MM.1S (cell line): Measurements from ENCODE around the gene C2orf78.

Experiments used
- DNase-seq: peaks from one replicate; pipeline ENCODE4 v3.0.0-alpha.2; 2015
- H2AFZ ChIP-seq: fragments of 300-600 bp; sonication (generic); 2 replicates; pipeline ENCODE4 v1.6.0; 2016; ENCODE audit warnings: antibody characterized with exemption, low read length
- H3F3A ChIP-seq: fragments of 300-600 bp; sonication (generic); 2 replicates; pipeline ENCODE4 v1.6.1; 2016; ENCODE audit warnings: mild to moderate bottlenecking, antibody characterized with exemption, low read length, moderate library complexity, mixed read lengths; ENCODE audit not compliant: insufficient read depth
- H3K27ac ChIP-seq: fragments of 300-600 bp; sonication (generic); 2 replicates; pipeline ENCODE4 v1.5.1; 2016; ENCODE audit warnings: mild to moderate bottlenecking, low read length
- H3K27me3 ChIP-seq: fragments of 300-600 bp; sonication (generic); replicated peaks from 2 replicates; pipeline ENCODE4 v1.6.0; 2016; ENCODE audit warnings: low read length; ENCODE audit not compliant: insufficient read depth
- H3K36me3 ChIP-seq: fragments of 300-600 bp; sonication (generic); replicated peaks from 2 replicates; pipeline ENCODE4 v1.6.1; 2016; ENCODE audit warnings: mild to moderate bottlenecking, low read length, mixed read lengths; ENCODE audit not compliant: insufficient read depth
- H3K4me1 ChIP-seq: fragments of 300-600 bp; sonication (generic); 2 replicates; pipeline ENCODE4 v1.6.1; 2016; ENCODE audit warnings: low read length, mixed read lengths
- H3K4me2 ChIP-seq: fragments of 300-600 bp; sonication (generic); 2 replicates; pipeline ENCODE4 v1.6.0; 2016; ENCODE audit warnings: low read depth, low read length
- H3K4me3 ChIP-seq: fragments of 300-600 bp; sonication (generic); 2 replicates; pipeline ENCODE4 v1.5.1; 2016; ENCODE audit warnings: low read length, mixed read lengths
- H3K79me2 ChIP-seq: fragments of 300-600 bp; sonication (generic); 2 replicates; pipeline ENCODE4 v1.6.1; 2016; ENCODE audit warnings: mixed run types, low read length, mixed read lengths
- H3K9ac ChIP-seq: fragments of 300-600 bp; sonication (generic); 2 replicates; pipeline ENCODE4 v1.6.1; 2016; ENCODE audit warnings: low read length, mixed read lengths
- H3K9me2 ChIP-seq: fragments of 300-600 bp; sonication (generic); replicated peaks from 2 replicates; pipeline ENCODE4 v1.6.1; 2016; ENCODE audit warnings: mild to moderate bottlenecking, low read length, mixed read lengths; ENCODE audit not compliant: insufficient read depth
- H3K9me3 ChIP-seq: fragments of 300-600 bp; sonication (generic); replicated peaks from 2 replicates; pipeline ENCODE4 v1.6.1; 2016; ENCODE audit warnings: mild to moderate bottlenecking, low read length, mixed read lengths; ENCODE audit not compliant: insufficient read depth
- H4K20me1 ChIP-seq: fragments of 300-600 bp; sonication (generic); 2 replicates; pipeline ENCODE4 v1.6.1; 2016; ENCODE audit warnings: mild to moderate bottlenecking, low read length, moderate library complexity, mixed read lengths; ENCODE audit not compliant: insufficient read depth
- EZH2 ChIP-seq: fragments of 300-600 bp; sonication (generic); optimal IDR thresholded peaks from 2 replicates; pipeline ENCODE3; 2017; ENCODE audit warnings: low read depth, mild to moderate bottlenecking, antibody characterized with exemption, low read length, mixed read lengths
- EZH2phosphoT487 ChIP-seq: fragments of 300-600 bp; sonication (generic); IDR thresholded peaks from 2 replicates; pipeline ENCODE4 v1.6.1; 2018; ENCODE audit warnings: antibody characterized with exemption, low read length
- TF ChIP-seq, protein P1 (sequence below): fragments of 300-600 bp; sonication (generic); IDR thresholded peaks from 2 replicates; pipeline ENCODE4 v1.5.1; 2016; ENCODE audit warnings: antibody characterized with exemption, low read length, mixed read lengths

C2orf78 gene

DNA sequence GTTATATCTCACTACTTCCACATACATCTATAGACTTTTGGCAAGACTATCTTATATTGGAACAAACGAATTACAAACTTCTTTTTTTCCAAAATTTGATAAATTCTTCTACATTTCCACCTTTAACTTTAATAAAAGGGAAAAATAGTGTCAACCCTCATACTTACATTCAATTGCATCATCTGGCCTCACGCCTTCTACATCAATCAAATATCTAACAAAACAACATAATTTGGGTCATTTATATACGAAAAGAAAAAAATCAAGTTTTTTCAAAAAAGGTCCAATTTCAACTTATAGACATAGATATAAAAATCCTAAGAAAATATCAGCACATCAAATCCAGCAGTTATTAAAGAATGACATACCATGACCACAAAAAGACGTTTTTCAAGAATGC is 17.0 kb upstream of the C2orf78 start:
- Histone ChIP-seq H3K79me2 (no peaks in the 10 kb centered on the region), H3K4me2 (no peak overlapping the region), H3K27me3 (no peaks in the 10 kb centered on the region), H3K4me3 (no peak overlapping the region), H3F3A (no peaks in the 10 kb centered on the region), H2AFZ (no peak overlapping the region), H3K9ac (no peak overlapping the region), H3K9me2 (no peaks in the 10 kb centered on the region), H3K4me1 (no peaks in the 10 kb centered on the region), H3K36me3 (peaks cover 8% of the 10 kb centered on the region; the same call in 1 of the 2 replicates), H3K9me3 (no peaks in the 10 kb centered on the region), H4K20me1 (no peaks in the 10 kb centered on the region), H3K27ac (no peak overlapping the region)
- no peak for DNase-seq
- TF ChIP-seq EZH2 (no peak), EZH2phosphoT487 (no peak)
- TF ChIP-seq, protein P1, sequence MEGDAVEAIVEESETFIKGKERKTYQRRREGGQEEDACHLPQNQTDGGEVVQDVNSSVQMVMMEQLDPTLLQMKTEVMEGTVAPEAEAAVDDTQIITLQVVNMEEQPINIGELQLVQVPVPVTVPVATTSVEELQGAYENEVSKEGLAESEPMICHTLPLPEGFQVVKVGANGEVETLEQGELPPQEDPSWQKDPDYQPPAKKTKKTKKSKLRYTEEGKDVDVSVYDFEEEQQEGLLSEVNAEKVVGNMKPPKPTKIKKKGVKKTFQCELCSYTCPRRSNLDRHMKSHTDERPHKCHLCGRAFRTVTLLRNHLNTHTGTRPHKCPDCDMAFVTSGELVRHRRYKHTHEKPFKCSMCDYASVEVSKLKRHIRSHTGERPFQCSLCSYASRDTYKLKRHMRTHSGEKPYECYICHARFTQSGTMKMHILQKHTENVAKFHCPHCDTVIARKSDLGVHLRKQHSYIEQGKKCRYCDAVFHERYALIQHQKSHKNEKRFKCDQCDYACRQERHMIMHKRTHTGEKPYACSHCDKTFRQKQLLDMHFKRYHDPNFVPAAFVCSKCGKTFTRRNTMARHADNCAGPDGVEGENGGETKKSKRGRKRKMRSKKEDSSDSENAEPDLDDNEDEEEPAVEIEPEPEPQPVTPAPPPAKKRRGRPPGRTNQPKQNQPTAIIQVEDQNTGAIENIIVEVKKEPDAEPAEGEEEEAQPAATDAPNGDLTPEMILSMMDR, result no peak

DNA sequence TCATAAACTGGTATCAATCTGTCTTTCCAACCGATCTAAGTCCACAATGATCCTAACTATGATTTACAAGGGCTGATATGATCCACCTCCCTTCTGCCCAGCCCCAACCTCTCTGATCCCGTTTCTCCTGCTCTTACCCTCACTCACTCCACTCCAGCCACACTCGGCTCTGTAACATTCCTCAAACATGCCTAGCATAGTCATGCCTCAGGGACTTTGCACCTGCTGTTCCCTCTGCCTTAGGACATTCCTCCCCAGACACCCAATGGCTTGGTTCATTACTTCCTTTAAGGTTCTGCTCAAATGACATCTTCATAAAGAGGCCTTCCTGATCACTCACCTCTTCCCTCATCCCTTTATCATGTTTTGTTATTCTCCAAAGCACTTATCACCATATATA is 13.3 kb upstream of the C2orf78 start:
- Histone ChIP-seq H3K9me3 (no peaks in the 10 kb centered on the region), H3K4me1 (no peaks in the 10 kb centered on the region), H3K27ac (no peak overlapping the region), H3K9me2 (no peaks in the 10 kb centered on the region), H3K4me2 (no peak overlapping the region), H3K27me3 (no peaks in the 10 kb centered on the region), H3K36me3 (peaks cover 11% of the 10 kb centered on the region; the same call in 1 of the 2 replicates), H3K79me2 (peaks cover 8% of the 10 kb centered on the region), H3K9ac (no peak overlapping the region), H4K20me1 (peaks cover 2% of the 10 kb centered on the region; the same call in 1 of the 2 replicates), H3F3A (no peaks in the 10 kb centered on the region), H3K4me3 (no peak overlapping the region), H2AFZ (no peak overlapping the region)
- TF ChIP-seq, protein P1, result no peak
- TF ChIP-seq EZH2phosphoT487, result no peak
- no peak for TF ChIP-seq EZH2
- DNase-seq, result no peak

DNA sequence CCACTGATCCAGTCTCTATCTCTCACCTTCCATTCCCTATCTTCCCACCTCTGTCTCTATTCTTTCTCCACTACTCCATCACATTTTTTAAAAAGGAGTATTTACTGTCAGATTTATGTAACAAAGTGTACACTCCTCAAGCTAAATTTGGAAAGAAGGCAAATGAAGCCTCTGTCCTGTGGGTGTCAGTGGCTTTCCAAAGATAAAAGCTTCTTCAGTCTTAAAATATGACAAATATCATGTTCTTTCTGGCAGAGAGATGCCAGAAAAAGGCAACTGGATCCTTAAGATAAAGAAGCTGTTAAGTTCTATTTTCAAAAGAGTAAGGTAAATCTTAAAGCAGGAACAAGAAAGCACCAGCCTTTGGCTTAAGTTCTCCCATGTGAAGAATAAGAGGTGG is 11.2 kb upstream of the C2orf78 start:
- Histone ChIP-seq H2AFZ (no peak overlapping the region), H3K4me3 (no peak overlapping the region), H3K9ac (no peak overlapping the region), H3K4me1 (no peaks in the 10 kb centered on the region), H3K27ac (no peak overlapping the region), H4K20me1 (peaks cover 2% of the 10 kb centered on the region; the same call in 1 of the 2 replicates), H3F3A (no peaks in the 10 kb centered on the region), H3K9me3 (no peaks in the 10 kb centered on the region), H3K4me2 (no peak overlapping the region), H3K9me2 (no peaks in the 10 kb centered on the region), H3K27me3 (no peaks in the 10 kb centered on the region), H3K79me2 (peaks cover 22% of the 10 kb centered on the region), H3K36me3 (peaks cover 6% of the 10 kb centered on the region; the same call in 1 of the 2 replicates)
- TF ChIP-seq, protein P1, result no peak
- TF ChIP-seq EZH2 (no peak), EZH2phosphoT487 (no peak)
- DNase-seq, result no peak
